ENCODE measurements around the gene SNX13. TPM values are rescaled to one million over a fixed set of nuclear protein-coding genes. Genes with fewer than 3 reads are reported as not detected.

Gene SNX13
- polyA plus RNA-seq, 1 experiment, result 7.7 TPM

DNA sequence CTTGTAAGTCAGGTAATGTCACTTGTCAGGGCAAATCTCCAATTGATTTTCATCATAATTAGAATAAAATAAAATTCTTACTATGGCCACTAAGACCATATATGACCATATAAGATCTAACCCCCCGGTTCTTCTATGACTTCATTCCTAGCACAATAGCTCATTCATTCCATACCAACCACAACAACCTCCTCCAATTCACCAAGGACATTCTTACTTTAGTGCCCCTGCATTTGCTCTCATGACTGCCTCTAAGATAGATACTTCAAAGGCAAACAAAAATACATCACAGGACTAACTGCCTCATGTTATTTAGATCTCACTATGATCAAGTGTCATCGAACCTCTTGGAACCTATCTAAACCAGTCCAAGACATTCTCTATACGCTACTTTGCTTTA lies 90.8 kb downstream of the SNX13 start:
- Histone ChIP-seq H3K4me3 (ENCODE audit: low read depth, low read length) (no peak overlapping the region), H3K27me3 (ENCODE audit: control insufficient read depth, insufficient read depth, low read length) (no peaks in the 10 kb centered on the region), H3K36me3 (ENCODE audit: control insufficient read depth, insufficient read depth, low read length) (no peaks in the 10 kb centered on the region)
- no peak for DNase-seq (ENCODE audit: low read depth)
- TF ChIP-seq, protein P1, sequence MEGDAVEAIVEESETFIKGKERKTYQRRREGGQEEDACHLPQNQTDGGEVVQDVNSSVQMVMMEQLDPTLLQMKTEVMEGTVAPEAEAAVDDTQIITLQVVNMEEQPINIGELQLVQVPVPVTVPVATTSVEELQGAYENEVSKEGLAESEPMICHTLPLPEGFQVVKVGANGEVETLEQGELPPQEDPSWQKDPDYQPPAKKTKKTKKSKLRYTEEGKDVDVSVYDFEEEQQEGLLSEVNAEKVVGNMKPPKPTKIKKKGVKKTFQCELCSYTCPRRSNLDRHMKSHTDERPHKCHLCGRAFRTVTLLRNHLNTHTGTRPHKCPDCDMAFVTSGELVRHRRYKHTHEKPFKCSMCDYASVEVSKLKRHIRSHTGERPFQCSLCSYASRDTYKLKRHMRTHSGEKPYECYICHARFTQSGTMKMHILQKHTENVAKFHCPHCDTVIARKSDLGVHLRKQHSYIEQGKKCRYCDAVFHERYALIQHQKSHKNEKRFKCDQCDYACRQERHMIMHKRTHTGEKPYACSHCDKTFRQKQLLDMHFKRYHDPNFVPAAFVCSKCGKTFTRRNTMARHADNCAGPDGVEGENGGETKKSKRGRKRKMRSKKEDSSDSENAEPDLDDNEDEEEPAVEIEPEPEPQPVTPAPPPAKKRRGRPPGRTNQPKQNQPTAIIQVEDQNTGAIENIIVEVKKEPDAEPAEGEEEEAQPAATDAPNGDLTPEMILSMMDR (IDR thresholded peaks at IDR 0.05; ENCODE audit: insufficient read depth, low read depth, low read length), result no peak
- ChIA-PET POLR2A (no interaction called here), CTCF (interaction anchor here (0.7 kb wide), 1 partner anchor 17 kb away, joined by 4 read pairs; no protein-coding TSS in a partner anchor)

DNA sequence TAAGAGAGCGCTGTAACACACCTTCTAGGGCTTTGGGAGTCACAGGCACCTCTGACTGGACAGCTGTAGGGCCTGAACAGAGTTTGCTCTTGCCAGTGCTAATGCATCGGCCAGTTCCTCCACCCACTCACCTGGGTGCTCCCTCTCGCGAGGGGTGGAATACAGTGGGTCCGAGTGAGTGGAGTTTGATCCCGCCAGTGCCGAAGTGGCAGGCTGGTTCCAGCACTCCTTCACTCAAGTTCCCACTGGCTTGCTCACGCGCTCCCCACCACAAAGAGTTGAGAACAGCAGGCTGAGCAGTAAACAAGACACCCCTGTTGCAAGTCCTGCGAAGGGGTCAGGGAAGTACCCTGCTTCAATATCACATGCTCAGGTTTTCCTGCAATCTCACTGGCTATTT lies 91.8 kb downstream of the SNX13 start:
- TF ChIP-seq, protein P1 (IDR thresholded peaks at IDR 0.05; ENCODE audit: insufficient read depth, low read depth, low read length), result no peak
- DNase-seq (ENCODE audit: low read depth), result no peak
- H3K27me3 ChIP-seq (ENCODE audit: control insufficient read depth, insufficient read depth, low read length), result no peaks in the 10 kb centered on the region
- CTCF ChIA-PET, result interaction anchor here (0.5 kb wide), 1 partner anchor 844 kb away, joined by 3 read pairs; no protein-coding TSS in a partner anchor
- POLR2A ChIA-PET, result no interaction called here
- H3K4me3 ChIP-seq (ENCODE audit: low read depth, low read length), result no peak overlapping the region
- no peaks in the 10 kb centered on the region for H3K36me3 ChIP-seq (ENCODE audit: control insufficient read depth, insufficient read depth, low read length)

DNA sequence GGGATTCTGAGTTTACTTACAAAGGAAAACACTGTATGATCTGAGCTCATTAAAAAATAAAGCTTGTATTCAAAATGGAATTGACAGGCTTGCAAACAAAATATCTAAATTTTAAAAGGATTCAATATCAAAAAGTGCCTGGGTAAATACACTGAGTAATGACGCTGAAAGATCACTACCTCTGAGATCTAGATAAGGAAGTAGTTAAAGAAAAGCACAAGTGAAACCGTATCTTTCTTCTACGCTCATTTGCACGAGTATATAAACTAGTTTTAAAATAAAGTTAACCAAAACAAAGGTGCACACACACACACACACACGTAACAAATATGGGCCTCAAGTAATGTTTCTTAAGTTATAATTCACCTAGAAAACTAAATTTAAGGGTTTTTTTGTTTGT lies 93.4 kb downstream of the SNX13 start:
- Histone ChIP-seq H3K36me3 (ENCODE audit: control insufficient read depth, insufficient read depth, low read length) (no peaks in the 10 kb centered on the region), H3K4me3 (ENCODE audit: low read depth, low read length) (no peak overlapping the region), H3K27me3 (ENCODE audit: control insufficient read depth, insufficient read depth, low read length) (no peaks in the 10 kb centered on the region)
- TF ChIP-seq, protein P1 (IDR thresholded peaks at IDR 0.05; ENCODE audit: insufficient read depth, low read depth, low read length), result no peak
- ChIA-PET POLR2A (no interaction called here), CTCF (no interaction called here)
- no peak for DNase-seq (ENCODE audit: low read depth)

DNA sequence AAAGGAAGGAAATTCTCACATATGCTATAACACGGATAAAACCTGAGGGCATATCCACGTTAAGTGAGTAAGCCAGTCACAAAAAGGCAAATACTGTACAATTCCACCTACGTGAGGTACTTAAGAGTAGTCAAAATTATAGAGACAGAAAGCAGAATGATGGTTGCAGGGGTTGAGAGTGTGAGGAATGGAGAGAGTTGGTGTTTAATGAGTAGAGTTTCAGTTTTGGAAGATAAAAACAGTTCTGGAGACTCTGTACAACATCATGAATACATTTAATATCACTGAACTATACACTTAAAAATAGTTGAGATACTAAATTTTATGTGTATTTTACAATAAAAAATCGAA lies 95.1 kb downstream of the SNX13 start:
- TF ChIP-seq, protein P1 (IDR thresholded peaks at IDR 0.05; ENCODE audit: insufficient read depth, low read depth, low read length), result no peak
- Histone ChIP-seq H3K36me3 (ENCODE audit: control insufficient read depth, insufficient read depth, low read length) (peaks cover 1% of the 10 kb centered on the region; the same call in 1 of the 2 replicates), H3K27me3 (ENCODE audit: control insufficient read depth, insufficient read depth, low read length) (no peaks in the 10 kb centered on the region), H3K4me3 (ENCODE audit: low read depth, low read length) (no peak overlapping the region)
- no peak for DNase-seq (ENCODE audit: low read depth)
- CTCF ChIA-PET, result no interaction called here
- POLR2A ChIA-PET, result no interaction called here

DNA sequence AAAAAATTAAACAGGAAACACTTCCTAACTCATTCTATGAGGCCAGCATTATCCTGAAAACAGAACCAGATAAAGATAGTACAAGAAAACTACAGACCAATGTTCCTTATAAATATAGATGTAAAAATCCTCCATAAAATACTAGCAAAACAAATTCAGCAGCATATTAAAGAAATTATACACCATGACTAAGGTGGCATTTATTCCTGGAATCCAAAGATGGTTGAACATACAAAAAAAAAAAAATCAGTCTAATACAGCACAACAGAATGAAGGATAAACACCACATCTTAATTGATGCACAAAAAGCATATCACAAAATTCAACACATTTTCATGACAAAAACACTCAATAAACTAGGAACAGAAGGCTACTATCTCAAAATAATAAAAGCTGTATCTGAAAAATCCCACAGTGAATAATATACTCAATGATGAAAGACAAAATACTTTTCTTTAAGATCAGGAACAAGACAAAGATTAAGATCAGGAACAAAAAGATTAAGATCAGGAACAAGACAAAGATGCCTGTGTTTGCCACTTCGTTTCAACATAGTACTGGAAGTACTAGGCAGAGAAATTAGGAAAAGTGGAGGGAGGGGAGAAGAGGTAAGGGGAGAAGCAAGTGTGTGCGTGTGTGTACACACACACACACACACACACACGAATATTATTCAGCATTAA lies 95.6 kb downstream of the SNX13 start:
- H3K36me3 ChIP-seq (ENCODE audit: control insufficient read depth, insufficient read depth, low read length), result peaks cover 1% of the 10 kb centered on the region; the same call in 1 of the 2 replicates
- no peak overlapping the region for H3K4me3 ChIP-seq (ENCODE audit: low read depth, low read length)
- no peaks in the 10 kb centered on the region for H3K27me3 ChIP-seq (ENCODE audit: control insufficient read depth, insufficient read depth, low read length)
- TF ChIP-seq, protein P1 (IDR thresholded peaks at IDR 0.05; ENCODE audit: insufficient read depth, low read depth, low read length), result no peak
- no peak for DNase-seq (ENCODE audit: low read depth)
- POLR2A ChIA-PET, result no interaction called here
- CTCF ChIA-PET, result no interaction called here
